Heart left ventricle (tissue), 13 donors: ENCODE measurements around the gene SEMG2.

Experiments
- CTCF ChIP-seq, 12 donors: fragments of 200-600 bp; sonication (generic) in 4 of 12; IDR thresholded peaks; one replicate each; pipeline versions ENCODE4 v1.5.0 to v1.8.0; 2018 to 2022; ENCODE audit warnings: antibody characterized with exemption in 12 of 12, mild to moderate bottlenecking in 5 of 12
- POLR2A ChIP-seq, 2 donors: fragments of 450-650 bp; IDR thresholded peaks; one replicate each; pipeline ENCODE4 v1.6.1; 2017; ENCODE audit warnings: antibody characterized with exemption in 2 of 2, mild to moderate bottlenecking in 2 of 2, moderate library complexity in 2 of 2
- donor health status: ischemic (EF 13 %, LVEDD 7.1; RV severe dilation, severe dysfunction).
- donor health status: DM: no; HTN: yes; CAD: no.
- donor health status: DM: no; HTN: no; CAD: no.
- donor health status: ischemic (EF 25% LVEDD 6.9; RV normal size, moderate dysfunction).
- donor health status: ischemic (EF 25% LVEDD 5.7; RV mildly dilated, moderate dysfunction).
- donor health status: ischemic (EF 35%, LVEDD 5.7; RV mildly dilated, moderate dysfunction).
- donor health status: nonischemic (EF 11% LVEDD 7.7; RV severe dilation, severe dysfunction).
- donor health status: DM: yes; HTN: yes; CAD: no.
- donor health status: PGD.
- donor health status: ischemic (EF 29% LVEDD 5.4; RV normal size, mild dysfunction).
- donor health status: nonischemic (EF 23%, LVEDD 6.1; RV moderate dilation, normal function).

GRCh38 chr20:45211569-45212474 is 9.4 kb upstream of the SEMG2 start:
- TF ChIP-seq CTCF (IDR thresholded peaks at IDR 0.05) (no peak), POLR2A (IDR thresholded peaks at IDR 0.05) (no peak)
